GM12874 (cell line): Measurements from ENCODE around the gene PGM1.

Experiments used
- TF ChIP-seq, protein P1 (sequence below): IDR thresholded peaks from 2 replicates; pipeline ENCODE4 v1.5.1; 2011; ENCODE audit warnings: low read depth, mild to moderate bottlenecking, control low read depth, low read length, moderate library complexity; ENCODE audit not compliant: insufficient read depth

The PGM1 gene

DNA sequence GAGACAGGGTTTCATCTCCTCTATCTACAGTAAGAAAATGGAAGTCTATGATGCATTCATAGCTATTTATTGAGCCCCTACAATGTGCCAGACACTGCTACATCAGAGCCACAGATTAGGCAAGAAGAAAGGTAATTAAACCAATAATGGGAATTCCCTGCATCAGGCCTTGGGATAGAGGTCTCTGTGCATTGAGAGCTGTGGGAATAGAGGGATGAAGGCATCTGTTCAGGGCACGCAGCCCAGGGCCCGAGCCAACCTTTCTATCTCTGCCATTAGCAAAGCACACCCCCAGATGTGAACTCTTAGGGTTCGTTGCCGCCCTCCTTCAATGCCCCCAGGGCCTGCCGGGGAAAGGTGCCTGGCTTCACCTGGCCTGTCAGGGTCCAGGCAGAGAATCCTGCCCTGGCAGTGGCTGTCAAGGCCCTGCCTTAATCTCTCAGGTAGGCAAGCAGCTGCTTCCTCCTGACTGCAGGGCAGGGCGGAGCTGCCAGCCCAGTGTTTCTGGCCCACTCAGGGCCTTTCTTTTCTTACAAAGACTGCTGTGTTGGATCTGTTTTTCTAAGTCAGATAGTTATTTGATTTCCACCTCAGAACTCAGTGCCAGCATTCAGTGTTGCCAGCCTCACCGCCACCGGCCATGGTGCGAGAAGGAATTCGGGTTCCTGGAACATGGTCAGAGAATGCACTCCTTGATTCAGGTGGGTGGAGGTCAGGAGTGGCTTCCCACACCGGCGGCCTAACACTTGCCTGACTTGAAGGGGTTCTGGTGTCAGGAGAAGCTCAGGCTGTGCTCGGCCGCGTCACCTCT is 76.1 kb downstream of the PGM1 start:
- TF ChIP-seq, protein P1, sequence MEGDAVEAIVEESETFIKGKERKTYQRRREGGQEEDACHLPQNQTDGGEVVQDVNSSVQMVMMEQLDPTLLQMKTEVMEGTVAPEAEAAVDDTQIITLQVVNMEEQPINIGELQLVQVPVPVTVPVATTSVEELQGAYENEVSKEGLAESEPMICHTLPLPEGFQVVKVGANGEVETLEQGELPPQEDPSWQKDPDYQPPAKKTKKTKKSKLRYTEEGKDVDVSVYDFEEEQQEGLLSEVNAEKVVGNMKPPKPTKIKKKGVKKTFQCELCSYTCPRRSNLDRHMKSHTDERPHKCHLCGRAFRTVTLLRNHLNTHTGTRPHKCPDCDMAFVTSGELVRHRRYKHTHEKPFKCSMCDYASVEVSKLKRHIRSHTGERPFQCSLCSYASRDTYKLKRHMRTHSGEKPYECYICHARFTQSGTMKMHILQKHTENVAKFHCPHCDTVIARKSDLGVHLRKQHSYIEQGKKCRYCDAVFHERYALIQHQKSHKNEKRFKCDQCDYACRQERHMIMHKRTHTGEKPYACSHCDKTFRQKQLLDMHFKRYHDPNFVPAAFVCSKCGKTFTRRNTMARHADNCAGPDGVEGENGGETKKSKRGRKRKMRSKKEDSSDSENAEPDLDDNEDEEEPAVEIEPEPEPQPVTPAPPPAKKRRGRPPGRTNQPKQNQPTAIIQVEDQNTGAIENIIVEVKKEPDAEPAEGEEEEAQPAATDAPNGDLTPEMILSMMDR: no peak

DNA sequence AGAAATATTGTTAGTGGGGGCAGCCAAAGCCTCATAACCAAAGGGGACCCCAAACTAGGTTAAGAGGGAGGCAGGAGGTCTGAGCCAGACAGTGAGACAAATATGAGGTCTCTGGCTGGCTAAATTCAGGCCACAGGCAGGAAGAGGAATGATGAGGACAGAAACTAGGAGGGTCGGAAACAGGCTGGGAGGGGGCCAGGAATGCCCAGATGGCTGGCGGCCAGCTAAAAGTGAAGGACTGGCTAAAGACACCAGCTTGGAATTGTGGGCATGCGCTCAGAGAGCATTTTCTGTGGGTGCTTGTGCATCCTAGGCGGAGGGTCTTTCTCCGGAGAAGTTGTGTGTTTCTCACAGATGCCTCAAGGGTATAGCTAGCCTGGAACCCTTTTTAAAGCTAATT is 77.0 kb downstream of the PGM1 start:
- TF ChIP-seq, protein P1: no peak

DNA sequence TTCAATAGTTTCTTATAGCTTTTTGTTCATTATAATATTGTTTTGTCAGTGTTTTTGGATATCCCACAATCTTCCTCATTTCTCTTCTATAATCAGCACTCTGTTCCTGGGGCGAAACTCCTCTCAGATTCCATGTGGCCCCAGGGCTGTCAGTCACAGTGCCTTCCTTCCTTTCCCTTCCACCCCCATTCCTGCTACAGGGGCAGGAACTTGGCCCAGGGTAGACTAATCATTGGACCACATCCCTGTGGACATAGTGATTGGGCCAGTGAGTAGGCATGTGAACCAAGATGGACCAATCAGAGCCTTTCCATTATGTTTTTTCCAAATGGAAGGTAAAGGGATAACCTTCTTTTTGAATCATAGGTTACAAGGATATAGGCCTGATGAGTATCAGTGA is 78.3 kb downstream of the PGM1 start:
- TF ChIP-seq, protein P1: no peak

DNA sequence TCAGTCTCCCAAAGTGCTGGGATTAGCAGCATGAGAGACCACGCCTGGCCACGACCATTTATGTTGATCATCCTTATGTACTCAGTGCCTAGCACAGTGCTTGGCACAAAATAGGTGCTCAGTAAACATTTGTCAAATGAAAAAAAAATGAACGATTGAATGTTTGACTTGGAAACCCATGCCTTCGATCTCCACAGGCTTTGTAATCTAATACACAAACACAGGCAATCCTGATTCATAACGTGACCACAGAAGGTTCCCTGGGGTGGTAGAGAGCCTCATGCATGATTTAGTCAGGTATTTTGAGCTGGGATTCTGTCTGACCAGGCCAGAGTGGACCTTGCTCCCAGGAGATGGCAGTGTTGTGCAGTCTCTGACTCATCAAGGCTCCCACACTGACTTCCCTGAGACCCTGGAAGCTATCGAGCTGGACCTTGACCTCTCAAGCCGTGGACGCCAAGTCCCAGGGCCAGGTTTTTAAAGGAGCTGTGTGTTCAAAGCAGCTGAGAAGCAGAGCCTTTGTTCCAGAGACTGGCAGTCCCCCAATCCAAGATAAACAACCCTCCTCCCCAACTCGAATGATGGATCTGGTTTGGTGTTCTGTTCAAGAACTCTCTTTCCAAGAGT is 81.1 kb downstream of the PGM1 start:
- TF ChIP-seq, protein P1: peak; percentile 38

DNA sequence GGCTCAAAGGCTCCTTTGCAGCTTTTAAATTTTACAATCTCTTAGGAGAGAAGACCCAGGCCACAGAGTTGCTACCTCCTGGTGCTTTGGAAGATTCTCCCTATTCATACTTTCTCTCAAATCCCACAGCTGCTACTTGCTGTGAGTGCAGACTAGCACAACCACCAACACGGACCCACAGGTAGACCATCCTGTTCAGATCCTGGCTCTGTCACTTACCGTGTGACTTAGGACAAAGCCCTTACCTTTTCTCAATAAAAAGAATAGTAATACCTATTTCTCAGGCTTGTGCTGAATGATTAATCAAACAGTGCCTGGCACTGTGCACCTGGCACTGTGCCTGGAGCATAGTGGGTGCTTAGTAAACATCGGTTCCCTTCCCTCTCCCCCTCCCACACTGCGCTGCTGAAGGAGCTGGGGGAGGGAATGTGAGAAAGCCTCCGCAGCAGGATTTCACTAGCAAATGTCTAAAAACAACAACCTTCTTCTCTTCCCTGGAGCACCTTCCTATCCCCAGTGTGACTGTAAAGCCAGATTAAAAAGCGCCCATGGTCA is 81.7 kb downstream of the PGM1 start:
- TF ChIP-seq, protein P1: no peak

DNA sequence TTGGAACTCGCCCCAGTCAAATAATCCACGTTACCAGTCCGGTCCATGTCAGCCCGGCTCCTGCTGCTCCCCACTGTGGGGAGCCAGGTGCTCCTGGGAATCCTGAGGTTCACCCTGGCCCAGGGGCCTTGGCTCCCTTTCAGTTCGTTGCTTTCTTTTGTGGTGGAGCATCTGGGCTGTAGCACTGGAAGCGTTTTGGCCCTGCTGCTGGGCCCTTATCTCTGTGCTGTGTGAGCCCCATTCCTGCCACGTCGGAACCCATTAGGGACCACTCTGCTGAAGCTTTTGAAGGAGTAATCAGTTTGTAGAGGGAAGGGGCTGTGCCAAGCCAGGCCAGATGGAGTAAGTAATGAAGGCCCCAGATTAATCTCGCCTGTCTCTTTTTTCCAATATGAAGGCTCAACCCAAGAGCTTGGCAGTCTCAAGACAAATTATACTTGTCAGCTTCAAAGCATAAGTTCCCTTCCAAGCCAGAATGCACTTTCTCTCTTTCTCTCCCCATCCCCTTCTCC is 82.3 kb downstream of the PGM1 start:
- TF ChIP-seq, protein P1: no peak

DNA sequence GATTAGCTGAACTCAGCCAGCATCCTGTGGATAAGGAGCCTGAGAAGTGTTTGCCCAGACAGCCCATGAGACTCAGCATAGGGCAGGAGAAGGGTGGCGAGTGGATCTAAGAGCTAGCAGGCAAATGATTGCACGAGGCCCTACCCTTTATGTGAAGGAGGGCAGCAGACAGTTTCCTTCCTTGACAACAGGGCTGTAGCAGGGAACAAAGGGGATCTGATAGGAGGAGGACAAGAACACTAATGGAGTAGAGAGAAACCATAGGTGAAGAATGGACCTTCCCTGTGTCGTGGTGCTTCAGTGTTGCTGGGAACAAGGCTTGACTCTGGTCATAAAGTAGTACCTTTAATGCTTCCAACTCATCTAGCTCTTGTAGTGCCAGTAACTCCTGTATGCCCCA is 84.3 kb downstream of the PGM1 start:
- TF ChIP-seq, protein P1: no peak
